Measurements from ENCODE around the gene RAP2A.

The RAP2A gene

GRCh38 chr13:97386801-97387484, 47.0 kb upstream of the RAP2A start:
- TF ChIP-seq CTCF (conservative IDR thresholded peaks at IDR 0.05; ENCODE audit: low read depth, low read length), result no peak
- Histone ChIP-seq H3K4me3 (IDR thresholded peaks at IDR 0.05; ENCODE audit: insufficient read depth, low read depth, low read length) (no peak overlapping the region), H3K9ac (no peak overlapping the region), H2AFZ (ENCODE audit: low read depth) (no peak overlapping the region), H3K4me1 (ENCODE audit: low read depth, poor library complexity, severe bottlenecking) (no peaks in the 10 kb centered on the region), H3K79me2 (ENCODE audit: insufficient read depth, low read depth) (no peaks in the 10 kb centered on the region), H4K20me1 (ENCODE audit: insufficient read depth) (no peaks in the 10 kb centered on the region), H3K27ac (no peak overlapping the region), H3K36me3 (ENCODE audit: insufficient read depth) (no peaks in the 10 kb centered on the region), H3K4me2 (no peak overlapping the region), H3K27me3 (ENCODE audit: insufficient read depth, low read depth) (no peaks in the 10 kb centered on the region)

- Histone ChIP-seq H4K20me1 (ENCODE audit: insufficient read depth) (no peaks in the 10 kb centered on the region), H3K4me2 (no peak overlapping the region), H3K27ac (no peak overlapping the region), H3K4me3 (IDR thresholded peaks at IDR 0.05; ENCODE audit: insufficient read depth, low read depth, low read length) (no peak overlapping the region), H3K79me2 (ENCODE audit: insufficient read depth, low read depth) (no peaks in the 10 kb centered on the region), H3K9ac (no peak overlapping the region), H2AFZ (ENCODE audit: low read depth) (no peak overlapping the region), H3K4me1 (ENCODE audit: low read depth, poor library complexity, severe bottlenecking) (no peaks in the 10 kb centered on the region), H3K27me3 (ENCODE audit: insufficient read depth, low read depth) (no peaks in the 10 kb centered on the region), H3K36me3 (ENCODE audit: insufficient read depth) (no peaks in the 10 kb centered on the region)
- no peak for TF ChIP-seq CTCF (conservative IDR thresholded peaks at IDR 0.05; ENCODE audit: low read depth, low read length)
These were observed 46.5 kb upstream of the RAP2A start for GRCh38 chr13:97387485-97387839.

- no peaks in the 10 kb centered on the region for H3K36me3 ChIP-seq (ENCODE audit: insufficient read depth)
- H3K27ac ChIP-seq, result no peak overlapping the region
- H3K4me3 ChIP-seq (IDR thresholded peaks at IDR 0.05; ENCODE audit: insufficient read depth, low read depth, low read length), result no peak overlapping the region
- no peaks in the 10 kb centered on the region for H3K79me2 ChIP-seq (ENCODE audit: insufficient read depth, low read depth)
- no peaks in the 10 kb centered on the region for H4K20me1 ChIP-seq (ENCODE audit: insufficient read depth)
- no peak overlapping the region for H3K9ac ChIP-seq
- no peaks in the 10 kb centered on the region for H3K4me1 ChIP-seq (ENCODE audit: low read depth, poor library complexity, severe bottlenecking)
- H3K4me2 ChIP-seq, result no peak overlapping the region
- H2AFZ ChIP-seq (ENCODE audit: low read depth), result no peak overlapping the region
- H3K27me3 ChIP-seq (ENCODE audit: insufficient read depth, low read depth), result no peaks in the 10 kb centered on the region
- TF ChIP-seq CTCF (conservative IDR thresholded peaks at IDR 0.05; ENCODE audit: low read depth, low read length), result no peak
These were observed 46.1 kb upstream of the RAP2A start for GRCh38 chr13:97387890-97388289.

GRCh38 chr13:97388373-97388772, 45.6 kb upstream of the RAP2A start:
- TF ChIP-seq CTCF (conservative IDR thresholded peaks at IDR 0.05; ENCODE audit: low read depth, low read length), result no peak
- Histone ChIP-seq H4K20me1 (ENCODE audit: insufficient read depth) (no peaks in the 10 kb centered on the region), H3K79me2 (ENCODE audit: insufficient read depth, low read depth) (no peaks in the 10 kb centered on the region), H2AFZ (ENCODE audit: low read depth) (no peak overlapping the region), H3K27me3 (ENCODE audit: insufficient read depth, low read depth) (no peaks in the 10 kb centered on the region), H3K4me1 (ENCODE audit: low read depth, poor library complexity, severe bottlenecking) (no peaks in the 10 kb centered on the region), H3K4me3 (IDR thresholded peaks at IDR 0.05; ENCODE audit: insufficient read depth, low read depth, low read length) (no peak overlapping the region), H3K4me2 (no peak overlapping the region), H3K36me3 (ENCODE audit: insufficient read depth) (no peaks in the 10 kb centered on the region), H3K27ac (no peak overlapping the region), H3K9ac (no peak overlapping the region)

All from KMS-11 (cell line).